Subcutaneous adipose tissue (tissue), 4 donors: ENCODE results near the gene SPACA7. TPM values are rescaled to one million over a fixed set of nuclear protein-coding genes. Genes with fewer than 3 reads are reported as not detected.

ENCODE experiments used
- CTCF ChIP-seq: fragments of 450-650 bp; IDR thresholded peaks from one replicate; pipeline ENCODE4 v1.5.1; 2016; ENCODE audit warnings: low read depth, mild to moderate bottlenecking, control low read depth, antibody characterized with exemption, moderate library complexity
- total RNA-seq, 4 donors: library from RNA; depleted of rRNA; stranded (reverse); fragments of >200 nt; gene quantifications; one replicate each; pipeline ENCODE4 v1.1.0, GENCODE V29; 2016

The SPACA7 gene
- total RNA-seq, 4 donors from 2014 or later: not detected

- TF ChIP-seq CTCF: no peak
These were observed 21.0 kb downstream of the SPACA7 start for GRCh38 chr13:112397108-112397507.

GRCh38 chr13:112416647-112417046 lies 40.5 kb downstream of the SPACA7 start:
- TF ChIP-seq CTCF: no peak

- no peak for TF ChIP-seq CTCF
These were observed 40.9 kb downstream of the SPACA7 start for GRCh38 chr13:112417079-112417478.

- no peak for TF ChIP-seq CTCF
These were observed 47.9 kb downstream of the SPACA7 start for GRCh38 chr13:112424098-112424497.

GRCh38 chr13:112428704-112429103 lies 52.5 kb downstream of the SPACA7 start:
- no peak for TF ChIP-seq CTCF

GRCh38 chr13:112431734-112432133 lies 55.6 kb downstream of the SPACA7 start:
- no peak for TF ChIP-seq CTCF

GRCh38 chr13:112434032-112434431 lies 57.9 kb downstream of the SPACA7 start:
- no peak for TF ChIP-seq CTCF
